Activated T-helper 1 cell treated with anti-CD3 and anti-CD28 coated beads, Interleukin-12 subunit alpha, Interleukin-12 subunit beta, Interleukin-2, Interleukin-4 antibody, amounts not matched to agents 30 ng/mL and 10 ng/mL and 1 ng/mL, durations not matched to agents 14 hours and 24 hours and 36 hours (primary cell): ENCODE measurements around the gene INTS6L. TPM values are rescaled to one million over a fixed set of nuclear protein-coding genes. Genes with fewer than 3 reads are reported as not detected.

Experiments
- DNase-seq: peaks from one replicate; pipeline ENCODE4 v3.0.0; 2021; ENCODE audit warnings: low spot score
- H3K27ac Mint-ChIP-seq: one replicate; pipeline ENCODE4 v1.8.0; 2021; ENCODE audit warnings: mild to moderate bottlenecking, mixed read lengths
- H3K27me3 Mint-ChIP-seq: one replicate; pipeline ENCODE4 v1.8.0; 2022; ENCODE audit warnings: mild to moderate bottlenecking, moderate library complexity, mixed read lengths; ENCODE audit not compliant: insufficient read depth
- H3K36me3 Mint-ChIP-seq: one replicate; pipeline ENCODE4 v1.8.0; 2021; ENCODE audit warnings: low read depth, mixed read lengths
- H3K4me1 Mint-ChIP-seq: one replicate; pipeline ENCODE4 v1.8.0; 2021; ENCODE audit warnings: low read depth, mixed read lengths
- H3K4me3 Mint-ChIP-seq: one replicate; pipeline ENCODE4 v1.8.0; 2021; ENCODE audit warnings: mild to moderate bottlenecking, moderate library complexity, mixed read lengths
- H3K9me3 Mint-ChIP-seq: one replicate; pipeline ENCODE4 v1.8.0; 2021; ENCODE audit warnings: mixed read lengths
- intact Hi-C: fragments of 100-400 bp; cut with micrococcal nuclease; formaldehyde crosslinking; loops from one replicate; pipeline ENCODE4 v1.15.1; 2024
- total RNA-seq: library from RNA; stranded (reverse); gene quantifications from 2 replicates; pipeline ENCODE4 v1.2.3, GENCODE V29; 2022

INTS6L gene, protein sequence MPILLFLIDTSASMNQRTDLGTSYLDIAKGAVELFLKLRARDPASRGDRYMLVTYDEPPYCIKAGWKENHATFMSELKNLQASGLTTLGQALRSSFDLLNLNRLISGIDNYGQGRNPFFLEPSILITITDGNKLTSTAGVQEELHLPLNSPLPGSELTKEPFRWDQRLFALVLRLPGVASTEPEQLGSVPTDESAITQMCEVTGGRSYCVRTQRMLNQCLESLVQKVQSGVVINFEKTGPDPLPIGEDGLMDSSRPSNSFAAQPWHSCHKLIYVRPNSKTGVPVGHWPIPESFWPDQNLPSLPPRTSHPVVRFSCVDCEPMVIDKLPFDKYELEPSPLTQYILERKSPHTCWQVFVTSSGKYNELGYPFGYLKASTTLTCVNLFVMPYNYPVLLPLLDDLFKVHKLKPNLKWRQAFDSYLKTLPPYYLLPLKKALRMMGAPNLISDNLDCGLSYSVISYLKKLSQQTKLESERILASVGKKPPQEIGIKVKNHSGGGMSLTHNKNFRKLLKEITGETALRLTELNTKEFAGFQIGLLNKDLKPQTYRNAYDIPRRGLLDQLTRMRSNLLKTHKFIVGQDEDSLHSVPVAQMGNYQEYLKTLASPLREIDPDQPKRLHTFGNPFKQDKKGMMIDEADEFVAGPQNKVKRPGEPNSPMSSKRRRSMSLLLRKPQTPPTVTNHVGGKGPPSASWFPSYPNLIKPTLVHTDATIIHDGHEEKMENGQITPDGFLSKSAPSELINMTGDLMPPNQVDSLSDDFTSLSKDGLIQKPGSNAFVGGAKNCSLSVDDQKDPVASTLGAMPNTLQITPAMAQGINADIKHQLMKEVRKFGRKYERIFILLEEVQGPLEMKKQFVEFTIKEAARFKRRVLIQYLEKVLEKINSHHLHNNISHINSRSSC
- 38.3 and 38.7 TPM in 2 replicates for total RNA-seq

DNA sequence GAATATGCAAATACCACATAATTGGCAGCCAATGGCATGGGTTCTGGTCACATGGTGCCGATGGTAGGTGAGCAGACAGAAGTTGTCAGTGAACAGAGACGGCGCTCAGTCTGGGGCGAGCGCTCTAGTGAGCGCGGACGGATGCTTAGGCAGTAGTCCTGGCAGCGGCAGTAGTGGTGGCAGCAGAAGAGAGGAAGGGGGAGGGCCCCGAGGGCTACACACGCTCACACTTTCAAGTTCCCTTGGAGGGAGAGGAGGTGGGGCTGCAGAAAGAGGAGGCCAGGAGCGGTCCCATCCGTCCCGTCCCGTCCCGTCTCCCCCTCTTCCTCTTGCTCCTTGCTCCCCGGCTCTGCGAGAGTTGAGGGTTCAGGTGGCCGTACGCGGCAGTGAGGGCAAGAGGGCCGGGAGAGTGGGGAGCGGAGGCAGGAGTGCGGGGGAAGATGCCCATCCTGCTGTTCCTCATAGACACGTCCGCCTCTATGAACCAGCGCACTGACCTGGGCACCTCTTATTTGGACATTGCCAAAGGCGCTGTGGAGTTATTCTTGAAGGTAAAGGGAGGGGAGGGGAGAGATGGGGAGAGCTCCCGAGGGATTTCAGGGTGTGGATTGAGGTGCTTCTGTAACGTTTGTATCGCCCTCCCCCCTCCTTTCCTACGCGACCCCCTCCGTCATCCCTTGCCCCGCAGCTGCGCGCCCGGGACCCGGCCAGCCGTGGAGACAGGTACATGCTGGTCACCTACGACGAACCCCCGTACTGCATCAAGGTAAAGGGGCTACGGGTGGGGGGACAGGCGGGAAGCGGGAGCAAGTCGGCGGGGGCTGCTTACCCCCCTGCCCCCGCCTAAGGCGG lies at the start of gene INTS6L:
INTS6L (plus strand) TSS at position 108 of the 852 bp plus-strand sequence; CDS start at position 441, 333 bp downstream.
- Mint-ChIP-seq H3K4me3 (peak within 1 kb of the TSS; percentile 99), H3K36me3 (peaks cover 21% of the 10 kb centered on the region), H3K27me3 (no peaks in the 10 kb centered on the region), H3K4me1 (peaks cover 41% of the 10 kb centered on the region), H3K27ac (peak within 1 kb of the TSS; percentile 100), H3K9me3 (no peaks in the 10 kb centered on the region)
- intact Hi-C loops, result loop anchor here (1.0 to 10.0 kb wide), 8 partner anchors 32 to 1364 kb away; partner anchors contain the start of genes FHL1, HPRT1, HTATSF1 and RBMX
- peak; percentile 86 for DNase-seq

DNA sequence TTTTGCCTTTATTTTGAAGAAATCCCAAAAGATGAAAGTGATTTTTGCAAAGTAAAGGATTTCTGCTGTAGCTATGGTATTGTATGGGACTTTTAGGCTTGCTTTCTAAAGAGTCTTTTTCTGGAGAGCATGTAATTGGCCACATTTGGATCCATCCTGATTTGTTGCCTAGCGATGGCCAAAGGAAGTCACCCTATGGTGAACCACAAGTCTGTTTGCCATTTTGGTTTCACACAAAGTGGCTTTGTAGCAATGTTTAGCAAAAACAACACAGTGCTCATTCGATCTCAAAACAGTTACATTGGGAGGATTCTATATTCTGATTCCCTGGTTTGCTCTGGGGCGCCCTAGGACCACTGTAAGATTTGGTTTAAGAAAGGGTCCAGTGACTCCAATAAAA lies 44.1 kb upstream of the INTS6L start:
- no peak overlapping the region for H3K4me3 Mint-ChIP-seq
- peaks cover 3% of the 10 kb centered on the region for H3K27me3 Mint-ChIP-seq
- no peaks in the 10 kb centered on the region for H3K36me3 Mint-ChIP-seq
- intact Hi-C loops, result loop anchor here (5.0 kb wide), 1 partner anchor 509 kb away; no protein-coding TSS in a partner anchor
- DNase-seq, result no peak
- no peaks in the 10 kb centered on the region for H3K9me3 Mint-ChIP-seq
- no peak overlapping the region for H3K27ac Mint-ChIP-seq
- H3K4me1 Mint-ChIP-seq, result peaks cover 5% of the 10 kb centered on the region

DNA sequence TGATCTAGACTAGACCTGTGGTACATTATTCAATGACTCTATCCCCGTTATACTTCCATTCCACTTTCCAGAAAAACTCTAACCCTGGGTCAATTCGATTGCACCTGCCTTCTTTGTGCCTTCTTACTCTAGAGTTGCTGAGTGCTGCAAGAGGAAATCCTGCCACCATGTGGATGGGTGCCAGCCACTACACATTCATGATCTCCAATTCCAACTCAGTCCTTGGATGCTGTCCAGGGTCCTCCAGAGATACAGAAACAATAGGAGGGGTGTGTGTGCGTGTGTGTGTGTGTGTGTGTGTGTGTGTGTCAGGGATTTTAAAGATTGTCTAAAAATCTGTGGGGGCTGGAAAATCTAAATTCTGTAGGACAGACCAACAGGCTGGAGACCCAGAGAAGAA lies 42.9 kb upstream of the INTS6L start:
- Mint-ChIP-seq H3K4me3 (no peak overlapping the region), H3K4me1 (peaks cover 5% of the 10 kb centered on the region), H3K36me3 (no peaks in the 10 kb centered on the region), H3K27me3 (peaks cover 3% of the 10 kb centered on the region), H3K9me3 (no peaks in the 10 kb centered on the region), H3K27ac (no peak overlapping the region)
- DNase-seq, result peak; percentile 2
- intact Hi-C loops, result loop anchor here (1.0 to 5.0 kb wide), 2 partner anchors 291 to 510 kb away; no protein-coding TSS in a partner anchor

DNA sequence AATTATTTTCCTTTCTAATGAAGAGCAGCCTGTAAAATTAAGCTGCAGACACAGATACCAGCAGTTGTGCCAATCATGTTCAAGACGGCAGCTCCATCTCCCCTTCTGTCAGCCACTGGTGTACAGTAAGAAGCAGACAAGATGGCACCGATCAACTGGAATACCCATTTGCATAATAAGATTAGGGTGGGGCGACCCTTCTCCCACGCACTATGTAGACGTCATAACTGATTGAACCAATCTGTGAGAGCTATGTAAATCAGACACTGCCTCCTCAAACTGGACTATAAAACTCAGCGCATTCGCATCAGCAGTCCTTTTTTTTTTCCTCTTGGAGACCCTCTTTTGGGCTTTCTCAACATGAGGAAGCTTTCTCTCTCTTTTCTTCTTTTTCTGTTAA lies 40.4 kb upstream of the INTS6L start:
- Mint-ChIP-seq H3K4me3 (no peak overlapping the region), H3K27me3 (no peaks in the 10 kb centered on the region), H3K9me3 (no peaks in the 10 kb centered on the region), H3K27ac (no peak overlapping the region), H3K4me1 (peaks cover 5% of the 10 kb centered on the region), H3K36me3 (no peaks in the 10 kb centered on the region)
- DNase-seq, result no peak
- intact Hi-C loops, result loop anchor here (10.0 kb wide), 1 partner anchor 215 kb away; no protein-coding TSS in a partner anchor

DNA sequence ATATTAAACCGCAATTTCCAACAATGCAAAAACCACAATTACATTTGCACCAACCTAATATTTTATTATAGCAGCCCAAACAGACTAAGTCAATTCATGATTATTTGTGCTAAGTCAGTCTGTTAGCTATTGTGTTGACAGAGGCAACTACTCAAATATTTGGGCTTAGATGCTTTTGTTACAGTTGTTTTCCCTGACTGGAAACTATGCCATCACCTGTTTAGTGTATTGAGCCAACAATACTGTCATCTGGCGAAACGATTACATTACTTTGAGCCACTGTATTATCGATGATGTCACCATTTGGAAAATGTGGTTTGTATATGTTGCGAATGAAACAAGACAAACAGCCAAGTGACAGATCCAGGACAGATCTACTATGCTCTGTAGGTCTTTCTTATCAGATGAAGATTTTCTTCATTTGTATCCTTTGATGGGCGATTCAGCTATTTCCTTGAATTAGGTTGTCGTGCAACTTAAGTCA lies 38.7 kb upstream of the INTS6L start:
- Mint-ChIP-seq H3K36me3 (no peaks in the 10 kb centered on the region), H3K4me1 (peaks cover 5% of the 10 kb centered on the region), H3K9me3 (no peaks in the 10 kb centered on the region), H3K27me3 (no peaks in the 10 kb centered on the region), H3K27ac (no peak overlapping the region), H3K4me3 (no peak overlapping the region)
- intact Hi-C loops, result loop anchor here (10.0 kb wide), 1 partner anchor 213 kb away; no protein-coding TSS in a partner anchor
- no peak for DNase-seq

DNA sequence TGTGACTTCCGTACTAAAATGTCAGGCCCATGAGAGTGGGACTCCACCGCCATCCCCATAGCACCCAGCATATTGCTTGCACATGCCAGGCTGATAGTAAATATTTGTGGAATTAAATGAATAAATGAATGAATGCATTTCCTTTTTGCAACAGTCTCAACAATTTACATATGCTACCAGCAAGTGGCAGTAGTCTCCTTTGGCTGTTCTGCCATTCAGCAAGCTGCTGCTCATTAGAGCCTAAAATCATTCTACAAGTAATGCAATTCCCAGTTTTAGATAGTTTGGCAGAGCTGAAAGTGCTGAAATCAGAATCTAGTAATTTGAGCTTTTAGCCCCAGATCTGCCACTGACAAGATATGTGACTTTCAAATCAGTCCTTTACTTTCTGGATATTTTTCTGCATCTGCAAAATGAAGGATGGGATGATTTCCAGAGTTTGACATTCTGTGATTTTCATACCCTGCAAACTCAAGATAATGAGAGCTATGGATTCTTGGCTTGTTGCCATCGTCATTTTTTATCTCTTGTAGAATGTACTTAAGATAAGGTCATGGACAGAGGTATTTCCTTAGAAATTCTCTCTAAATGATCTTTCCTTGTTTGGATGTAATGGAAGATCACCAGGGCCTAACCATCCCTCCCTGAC lies 35.7 kb upstream of the INTS6L start:
- H3K9me3 Mint-ChIP-seq, result no peaks in the 10 kb centered on the region
- H3K4me3 Mint-ChIP-seq, result no peak overlapping the region
- DNase-seq, result no peak
- intact Hi-C loops, result loop anchor here (1.0 to 10.0 kb wide), 4 partner anchors 60 to 210 kb away; no protein-coding TSS in a partner anchor
- no peaks in the 10 kb centered on the region for H3K4me1 Mint-ChIP-seq
- no peaks in the 10 kb centered on the region for H3K27me3 Mint-ChIP-seq
- no peaks in the 10 kb centered on the region for H3K36me3 Mint-ChIP-seq
- H3K27ac Mint-ChIP-seq, result no peak overlapping the region

DNA sequence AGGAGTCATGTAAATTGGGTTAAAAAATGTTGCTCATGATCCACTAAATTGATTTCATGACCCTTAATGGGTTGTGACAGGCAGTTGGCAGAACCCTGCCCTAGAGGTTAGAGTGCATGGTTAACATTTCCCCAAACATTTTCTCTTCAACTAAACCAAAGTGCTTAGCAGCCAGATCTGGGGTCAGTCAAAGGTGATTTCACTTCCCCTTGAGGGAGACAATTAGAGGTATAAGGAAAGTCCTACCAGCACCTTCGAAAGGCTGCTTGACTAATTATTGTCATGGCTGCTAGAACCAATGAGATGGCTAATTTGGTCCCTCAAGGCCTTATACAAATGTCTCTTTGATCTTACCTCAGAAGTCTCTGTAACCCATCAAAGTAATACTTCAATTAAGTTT lies 30.9 kb upstream of the INTS6L start:
- no peaks in the 10 kb centered on the region for H3K36me3 Mint-ChIP-seq
- peaks cover 12% of the 10 kb centered on the region for H3K4me1 Mint-ChIP-seq
- no peaks in the 10 kb centered on the region for H3K27me3 Mint-ChIP-seq
- DNase-seq, result no peak
- intact Hi-C loops, result loop anchor here (10.0 kb wide), 1 partner anchor 205 kb away; no protein-coding TSS in a partner anchor
- no peak overlapping the region for H3K27ac Mint-ChIP-seq
- H3K4me3 Mint-ChIP-seq, result no peak overlapping the region
- no peaks in the 10 kb centered on the region for H3K9me3 Mint-ChIP-seq

DNA sequence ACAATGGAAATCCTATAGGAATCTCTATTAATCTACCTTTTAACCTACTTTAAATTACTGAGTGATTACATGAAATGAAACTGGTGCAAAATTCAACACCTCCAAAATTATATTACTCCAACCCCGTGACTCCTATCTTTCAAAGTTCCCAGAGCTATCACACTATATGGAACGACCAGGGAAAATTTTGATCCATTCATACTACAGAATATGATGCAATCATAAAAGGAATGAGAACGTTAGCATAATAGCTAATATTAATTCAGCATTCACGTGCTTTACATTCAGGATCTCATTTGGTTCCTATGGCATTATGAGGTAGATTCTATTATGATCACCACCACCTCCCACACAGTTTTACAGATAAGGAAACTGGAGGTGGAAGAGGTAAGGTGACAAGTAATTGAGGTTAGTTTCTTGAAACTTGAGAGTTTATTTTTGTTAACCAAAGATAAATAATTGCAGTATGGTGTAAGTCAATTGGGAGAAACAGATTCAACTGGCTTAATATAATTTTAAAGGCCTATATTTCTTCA lies 29.4 kb upstream of the INTS6L start:
- intact Hi-C loops, result loop anchor here (1.0 kb wide), 1 partner anchor 10 kb away; no protein-coding TSS in a partner anchor
- Mint-ChIP-seq H3K27me3 (no peaks in the 10 kb centered on the region), H3K36me3 (no peaks in the 10 kb centered on the region), H3K9me3 (no peaks in the 10 kb centered on the region), H3K27ac (no peak overlapping the region), H3K4me1 (peaks cover 12% of the 10 kb centered on the region), H3K4me3 (no peak overlapping the region)
- DNase-seq, result no peak

DNA sequence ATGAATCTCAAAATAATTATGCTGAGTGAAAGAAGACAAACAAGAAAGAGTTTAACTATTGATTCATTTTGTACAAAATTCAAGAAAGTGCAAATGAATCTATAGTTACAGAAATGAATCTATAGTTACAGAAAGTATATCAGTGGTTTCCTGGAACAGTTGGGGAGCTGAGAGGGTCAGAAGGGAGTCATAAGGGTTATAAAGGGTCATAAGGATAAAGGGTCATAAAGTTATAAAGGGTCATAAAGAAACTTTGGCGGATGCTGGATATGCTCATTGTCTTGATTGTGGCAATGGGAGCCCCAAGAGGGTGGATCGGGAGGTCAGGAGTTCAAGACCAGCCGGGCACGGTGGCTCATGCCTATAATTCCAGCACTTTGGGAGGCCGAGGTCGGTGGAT lies 26.0 kb upstream of the INTS6L start:
- Mint-ChIP-seq H3K4me1 (peaks cover 12% of the 10 kb centered on the region), H3K4me3 (no peak overlapping the region), H3K36me3 (no peaks in the 10 kb centered on the region), H3K9me3 (no peaks in the 10 kb centered on the region), H3K27ac (no peak overlapping the region), H3K27me3 (no peaks in the 10 kb centered on the region)
- no peak for DNase-seq
- intact Hi-C loops, result no loop called here

DNA sequence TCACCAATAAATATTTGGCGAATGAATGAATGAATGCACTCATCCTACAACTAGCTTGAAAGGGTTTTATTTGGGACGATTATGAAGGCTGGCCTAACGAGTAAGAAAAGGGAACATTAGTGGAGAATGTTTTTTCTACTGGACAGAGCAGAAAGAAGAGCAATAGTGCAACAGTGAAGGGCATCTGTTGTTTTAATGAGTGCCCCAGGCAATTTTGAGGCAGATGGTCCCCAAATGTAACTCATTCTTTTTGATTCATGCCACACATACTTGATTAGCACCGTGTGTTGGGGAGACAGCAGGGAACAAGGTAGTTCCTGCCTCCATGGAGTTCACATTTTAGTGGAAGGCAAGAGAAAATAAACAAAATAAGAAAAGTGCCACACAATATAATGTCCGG lies 22.7 kb upstream of the INTS6L start:
- Mint-ChIP-seq H3K27me3 (peaks cover 3% of the 10 kb centered on the region), H3K36me3 (no peaks in the 10 kb centered on the region), H3K27ac (no peak overlapping the region), H3K4me3 (no peak overlapping the region), H3K9me3 (no peaks in the 10 kb centered on the region), H3K4me1 (peaks cover 5% of the 10 kb centered on the region)
- no peak for DNase-seq
- intact Hi-C loops, result no loop called here

DNA sequence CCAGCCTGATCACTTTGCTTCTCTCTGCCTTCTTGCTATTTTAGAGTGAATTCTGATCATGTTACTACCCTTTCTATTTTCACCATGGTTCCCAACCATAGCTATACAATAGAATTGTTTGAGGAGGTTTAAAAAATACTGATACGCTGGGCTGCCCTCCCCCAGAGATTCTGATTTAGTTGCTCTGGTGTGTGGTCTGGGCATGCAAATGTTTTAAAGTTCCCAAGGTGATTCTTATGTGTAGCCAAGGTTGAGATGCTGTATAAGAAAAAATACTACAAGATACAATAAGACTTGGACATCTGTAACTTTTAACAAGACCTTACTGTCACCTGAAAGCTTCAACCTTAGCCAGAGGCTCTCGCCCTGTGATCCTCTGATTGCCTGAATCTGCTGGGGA lies 22.2 kb upstream of the INTS6L start:
- DNase-seq, result no peak
- H3K36me3 Mint-ChIP-seq, result no peaks in the 10 kb centered on the region
- no peak overlapping the region for H3K27ac Mint-ChIP-seq
- intact Hi-C loops, result no loop called here
- H3K4me1 Mint-ChIP-seq, result peaks cover 5% of the 10 kb centered on the region
- no peaks in the 10 kb centered on the region for H3K9me3 Mint-ChIP-seq
- H3K4me3 Mint-ChIP-seq, result no peak overlapping the region
- H3K27me3 Mint-ChIP-seq, result peaks cover 3% of the 10 kb centered on the region
